ENCODE measurements around the gene KIAA1217. TPM values are rescaled to one million over a fixed set of nuclear protein-coding genes. Genes with fewer than 3 reads are reported as not detected.

The KIAA1217 gene
- total and polyA plus RNA-seq, 9 of the 15 experiments (the other 6 are each of a cell fraction or from before 2014, with no cell fraction given), result 0.04 TPM; not detected in 8

DNA sequence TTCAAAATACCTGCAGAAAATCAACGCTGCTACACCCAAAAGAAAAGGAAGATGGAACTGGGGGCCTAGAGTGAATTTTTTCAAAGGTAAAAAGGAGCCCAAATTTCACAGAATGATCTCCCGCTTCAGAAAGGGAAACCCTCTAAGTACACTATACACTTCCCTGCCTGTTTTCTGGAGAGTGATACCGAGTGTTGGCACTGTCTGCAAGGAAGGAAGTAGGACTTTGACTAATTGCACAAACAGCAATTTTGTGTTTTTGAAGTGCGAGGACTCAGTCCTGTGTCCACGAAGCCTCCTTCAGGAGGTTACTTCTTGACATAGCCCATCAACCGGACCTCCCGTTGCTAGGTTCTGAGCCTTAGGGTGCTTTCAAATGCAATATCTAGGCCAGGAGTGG lies 106.3 kb downstream of the KIAA1217 start (continued):
- TF ChIP-seq TRIM25 (IDR thresholded peaks at IDR 0.05; ENCODE audit: borderline replicate concordance), result no peak
- TF ChIP-seq, protein P1, sequence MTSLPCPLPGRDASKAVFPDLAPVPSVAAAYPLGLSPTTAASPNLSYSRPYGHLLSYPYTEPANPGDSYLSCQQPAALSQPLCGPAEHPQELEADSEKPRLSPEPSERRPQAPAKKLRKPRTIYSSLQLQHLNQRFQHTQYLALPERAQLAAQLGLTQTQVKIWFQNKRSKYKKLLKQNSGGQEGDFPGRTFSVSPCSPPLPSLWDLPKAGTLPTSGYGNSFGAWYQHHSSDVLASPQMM (CRISPR knock-in tag; IDR thresholded peaks at IDR 0.05), result no peak
- TF ChIP-seq MLLT1 (IDR thresholded peaks at IDR 0.05), result no peak

GRCh38 chr10:24318517-24318916 lies 109.6 kb downstream of the KIAA1217 start:
- Histone ChIP-seq H3K4me3 (no peak overlapping the region), H3K4me2 (ENCODE audit: insufficient read depth, low read length) (no peak overlapping the region), H3K9me3 (replicated peaks; ENCODE audit: control insufficient read depth, insufficient read depth, low read depth, low read length) (no peaks in the 10 kb centered on the region), H3K9ac (ENCODE audit: insufficient read depth in 1 of 2, low read depth in 2 of 2, low read length in 2 of 2) (no peak overlapping the region), H3K79me2 (ENCODE audit: control insufficient read depth, insufficient read depth, low read length) (no peaks in the 10 kb centered on the region), H3K4me1 (replicated peaks in 1 of 2; ENCODE audit: control insufficient read depth in 2 of 2, insufficient read depth in 2 of 2, low read length in 2 of 2) (no peaks in the 10 kb centered on the region), H3K9me1 (ENCODE audit: control insufficient read depth, insufficient read depth, low read length) (no peaks in the 10 kb centered on the region), H3K27me3 (ENCODE audit: control insufficient read depth in 2 of 2, insufficient read depth in 2 of 2, low read length in 2 of 2) (no peaks in the 10 kb centered on the region), H4K20me1 (replicated peaks; ENCODE audit: control insufficient read depth, insufficient read depth, low read length) (no peaks in the 10 kb centered on the region), H3K36me3 (ENCODE audit: control insufficient read depth, insufficient read depth, low read length) (no peaks in the 10 kb centered on the region), H3K27ac (ENCODE audit: extremely low read depth, low read depth, low read length) (no peak overlapping the region), H2AFZ (ENCODE audit: low read depth, low read length) (no peak overlapping the region)
- DNase-seq (ENCODE audit: extremely low read depth in 1 of 4, low spot score in 3 of 4) (no peak), ATAC-seq (no peak), FAIRE-seq (no peak)
- 24% methylated on average over 5 of the region's 5 CpGs for WGBS (ENCODE audit: insufficient coverage, low coverage, missing lambda C conversion rate)
- intact Hi-C loops (cut with micrococcal nuclease) (no loop called here), in situ Hi-C loops (cut with MboI) (no loop called here)
- BruUV-seq (replicated peaks), result no TSS peak
- POLR2A ChIA-PET, result no interaction called here
- CTCF ChIA-PET (ENCODE audit: low intra/inter-chr PET ratio), result no interaction called here
- TF ChIP-seq PHF8 (IDR thresholded peaks at IDR 0.05; ENCODE audit: borderline replicate concordance, low read length), result no peak
- TF ChIP-seq REST (IDR thresholded peaks at IDR 0.05; ENCODE audit: borderline replicate concordance), result no peak
- TF ChIP-seq REST (CRISPR knock-in tag; IDR thresholded peaks at IDR 0.05; ENCODE audit: low read depth), result no peak
- TF ChIP-seq MCM5 (IDR thresholded peaks at IDR 0.05; ENCODE audit: low read depth), result no peak
- TF ChIP-seq ZNF324 (CRISPR knock-in tag; IDR thresholded peaks at IDR 0.05), result no peak
- TF ChIP-seq TRIM24 (IDR thresholded peaks at IDR 0.05), result no peak
- TF ChIP-seq KDM5B (IDR thresholded peaks at IDR 0.05; ENCODE audit: insufficient replicate concordance, low read depth, low read length), result no peak
